ENCODE results near the gene TUBA8. TPM values are rescaled to one million over a fixed set of nuclear protein-coding genes. Genes with fewer than 3 reads are reported as not detected.
"Not testable (repeated sequence)": the region's sequence is repeated elsewhere in the genome, so short reads cannot be mapped to it uniquely, and the experiment has no call there.

The TUBA8 gene
- total and polyA plus RNA-seq, 3 experiments from 2014 or later, result 1.2 to 1.6 TPM; not detected in 1

DNA sequence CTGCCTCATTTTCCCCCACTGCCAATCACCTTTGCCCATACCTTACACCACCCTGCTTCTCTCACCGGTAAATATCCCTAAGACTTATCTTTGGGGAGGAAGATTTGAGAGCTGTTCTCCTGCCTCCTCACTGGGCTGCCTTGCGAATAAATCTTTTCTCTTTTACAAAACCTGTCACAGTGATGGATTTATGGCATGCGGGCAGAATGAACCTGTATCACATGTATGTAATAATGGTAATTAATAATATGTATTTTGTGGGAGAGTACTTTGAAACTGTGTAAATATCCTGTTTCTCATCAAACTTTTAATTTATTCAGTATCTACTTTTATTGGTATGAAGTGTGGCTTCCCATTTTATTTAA is 35.8 kb downstream of the TUBA8 start:
- H3K9me3 ChIP-seq (ENCODE audit: low read length), result no peaks in the 10 kb centered on the region
- Mint-ChIP-seq H3K36me3 (peaks cover 0 to 8% (median under 1%) of the 10 kb centered on the region in 3 donors), H3K9me3 (no peaks in the 10 kb centered on the region), H3K4me1 (peaks cover 27% of the 10 kb centered on the region in 3 donors), H3K27me3 (no peaks in the 10 kb centered on the region), H3K4me3 (peak overlapping the region in 1 of 7 donors; percentile 14), H3K27ac (peak overlapping the region in 4 of 8 donors; percentile 44 to 72 (median 62))
- peaks cover 19% of the 10 kb centered on the region for H3K4me1 ChIP-seq (ENCODE audit: insufficient read depth, low read length)
- no peak for DNase-seq
- CTCF ChIA-PET, result interaction anchor here (1.7 kb wide), 1 partner anchor 70 kb away, joined by 3 read pairs; no protein-coding TSS in a partner anchor
- no peak overlapping the region for H3K27ac ChIP-seq (ENCODE audit: low read depth, low read length)
- no peaks in the 10 kb centered on the region for H3K36me3 ChIP-seq (ENCODE audit: insufficient read depth, low read length)
- no peaks in the 10 kb centered on the region for H3K27me3 ChIP-seq (ENCODE audit: insufficient read depth, low read length, poor library complexity, severe bottlenecking)
- POLR2A ChIA-PET, result no interaction called here
- H3K4me3 ChIP-seq (ENCODE audit: low read length), result no peak overlapping the region

DNA sequence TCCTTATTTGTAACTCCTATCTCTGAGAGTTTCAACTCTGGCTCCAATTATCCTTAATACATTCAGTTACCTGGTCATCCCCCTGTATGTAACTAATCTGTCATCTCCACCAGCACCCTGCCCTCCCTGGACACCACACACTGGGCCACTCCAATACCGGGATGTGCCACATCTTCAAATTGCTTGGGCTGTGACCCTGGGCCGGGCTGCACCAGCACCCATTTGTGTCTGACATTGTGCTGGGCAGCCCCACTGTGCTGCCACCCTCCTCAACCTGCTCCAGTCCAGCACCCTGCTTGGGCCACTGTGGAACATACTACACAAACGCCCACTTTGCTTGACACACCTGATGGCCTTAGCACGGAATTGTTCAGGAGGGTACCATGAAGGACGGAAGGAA is 37.2 kb downstream of the TUBA8 start:
- peak overlapping the region in 3 of 7 donors; percentile 13 to 95 (median 32) for H3K4me3 Mint-ChIP-seq
- peaks cover 0 to 6% (median 0%) of the 10 kb centered on the region in 3 donors for H3K36me3 Mint-ChIP-seq
- H3K4me1 ChIP-seq (ENCODE audit: insufficient read depth, low read length), result peaks cover 30% of the 10 kb centered on the region
- no peaks in the 10 kb centered on the region for H3K9me3 ChIP-seq (ENCODE audit: low read length)
- H3K4me1 Mint-ChIP-seq, result peaks cover 36 to 41% (median 38%) of the 10 kb centered on the region in 3 donors
- H3K27me3 ChIP-seq (ENCODE audit: insufficient read depth, low read length, poor library complexity, severe bottlenecking), result no peaks in the 10 kb centered on the region
- POLR2A ChIA-PET, result no interaction called here
- peak overlapping the region in 4 of 8 donors; percentile 38 to 69 (median 60) for H3K27ac Mint-ChIP-seq
- H3K4me3 ChIP-seq (ENCODE audit: low read length), result no peak overlapping the region
- no peaks in the 10 kb centered on the region for H3K9me3 Mint-ChIP-seq
- DNase-seq, result no peak
- H3K27ac ChIP-seq (ENCODE audit: low read depth, low read length), result no peak overlapping the region
- CTCF ChIA-PET, result no interaction called here
- H3K36me3 ChIP-seq (ENCODE audit: insufficient read depth, low read length), result no peaks in the 10 kb centered on the region
- H3K27me3 Mint-ChIP-seq, result no peaks in the 10 kb centered on the region

DNA sequence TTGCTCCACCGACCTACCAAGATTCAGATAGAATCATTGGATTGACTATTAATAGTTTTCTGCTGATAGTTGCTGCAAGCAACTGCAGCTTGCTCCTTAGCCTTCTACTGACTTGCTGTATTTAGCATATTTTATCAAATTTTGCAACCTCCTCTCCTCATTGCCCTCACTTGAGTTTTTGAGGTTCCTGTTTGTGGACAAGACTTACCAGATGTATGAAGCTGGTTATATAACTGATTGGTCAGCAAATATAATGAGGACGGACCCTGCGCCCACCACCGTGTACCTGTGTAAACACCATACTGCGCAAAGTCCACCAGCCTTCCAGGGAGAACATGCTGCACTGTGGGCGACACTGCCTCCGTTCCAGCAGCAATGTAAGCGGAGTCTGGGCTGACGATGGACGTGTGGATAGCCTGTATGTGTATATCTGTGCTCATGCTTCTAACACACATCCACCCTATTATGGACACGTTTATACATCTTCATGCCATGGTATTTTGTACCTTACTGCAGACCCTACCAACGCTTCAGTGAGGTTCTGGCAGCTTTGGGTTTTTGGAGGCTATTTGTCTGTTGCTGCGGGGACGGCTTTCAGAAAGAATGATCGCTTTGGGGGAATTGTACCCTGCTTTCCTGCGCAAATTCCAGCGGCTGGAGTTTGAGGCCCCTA is 37.8 kb downstream of the TUBA8 start:
- Histone ChIP-seq H3K9me3 (ENCODE audit: low read length) (no peaks in the 10 kb centered on the region), H3K4me3 (ENCODE audit: low read length) (no peak overlapping the region), H3K27me3 (ENCODE audit: insufficient read depth, low read length, poor library complexity, severe bottlenecking) (no peaks in the 10 kb centered on the region), H3K36me3 (ENCODE audit: insufficient read depth, low read length) (no peaks in the 10 kb centered on the region), H3K4me1 (ENCODE audit: insufficient read depth, low read length) (peaks cover 31% of the 10 kb centered on the region), H3K27ac (ENCODE audit: low read depth, low read length) (no peak overlapping the region)
- Mint-ChIP-seq H3K27ac (peak overlapping the region in 6 of 8 donors; percentile 5 to 96 (median 51)), H3K27me3 (no peaks in the 10 kb centered on the region), H3K9me3 (no peaks in the 10 kb centered on the region), H3K4me3 (peak overlapping the region; percentile 35 to 95 (median 91)), H3K4me1 (peaks cover 36 to 42% (median 39%) of the 10 kb centered on the region in 3 donors), H3K36me3 (peaks cover 0 to 6% (median 0%) of the 10 kb centered on the region in 3 donors)
- ChIA-PET POLR2A (no interaction called here), CTCF (no interaction called here)
- DNase-seq, result no peak

DNA sequence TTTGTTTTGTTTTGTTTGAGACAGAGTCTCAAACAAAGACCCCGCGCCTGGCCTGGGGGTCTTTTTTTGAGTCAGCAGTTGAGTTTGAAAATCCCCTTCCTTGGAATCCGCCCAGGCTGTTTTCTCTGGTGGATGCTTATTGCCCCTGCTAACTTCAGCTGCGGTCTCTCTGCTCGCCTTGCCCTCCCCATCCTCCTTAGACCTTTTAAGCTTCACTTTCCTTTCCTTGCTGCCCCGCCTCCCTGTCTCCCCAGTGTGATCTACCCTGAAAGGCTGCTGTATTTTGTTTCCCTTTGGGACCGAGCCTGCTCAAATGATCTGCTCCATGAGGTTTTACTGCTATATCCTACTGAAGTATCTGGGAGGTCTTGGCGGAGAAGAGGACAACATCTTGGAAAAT is 41.9 kb downstream of the TUBA8 start:
- DNase-seq, result peak in 1 of 5 donors; percentile 51
- peak overlapping the region; percentile 56 to 95 (median 74) for H3K4me3 Mint-ChIP-seq
- H3K9me3 Mint-ChIP-seq, result no peaks in the 10 kb centered on the region
- peaks cover 0 to 17% (median 4%) of the 10 kb centered on the region in 3 donors for H3K36me3 Mint-ChIP-seq
- ChIA-PET CTCF (interaction anchor here (1.7 kb wide), 1 partner anchor 75 kb away, joined by 4 read pairs; the partner anchor contains the start of gene PEX26), POLR2A (no interaction called here)
- H3K4me1 Mint-ChIP-seq, result peaks cover 36 to 45% (median 42%) of the 10 kb centered on the region in 3 donors
- Histone ChIP-seq H3K36me3 (ENCODE audit: insufficient read depth, low read length) (no peaks in the 10 kb centered on the region), H3K27me3 (ENCODE audit: insufficient read depth, low read length, poor library complexity, severe bottlenecking) (no peaks in the 10 kb centered on the region), H3K4me1 (ENCODE audit: insufficient read depth, low read length) (peaks cover 31% of the 10 kb centered on the region), H3K27ac (ENCODE audit: low read depth, low read length) (no peak overlapping the region), H3K4me3 (ENCODE audit: low read length) (no peak overlapping the region), H3K9me3 (ENCODE audit: low read length) (no peaks in the 10 kb centered on the region)
- H3K27me3 Mint-ChIP-seq, result no peaks in the 10 kb centered on the region
- peak overlapping the region in 6 of 8 donors; percentile 9 to 92 (median 82) for H3K27ac Mint-ChIP-seq

DNA sequence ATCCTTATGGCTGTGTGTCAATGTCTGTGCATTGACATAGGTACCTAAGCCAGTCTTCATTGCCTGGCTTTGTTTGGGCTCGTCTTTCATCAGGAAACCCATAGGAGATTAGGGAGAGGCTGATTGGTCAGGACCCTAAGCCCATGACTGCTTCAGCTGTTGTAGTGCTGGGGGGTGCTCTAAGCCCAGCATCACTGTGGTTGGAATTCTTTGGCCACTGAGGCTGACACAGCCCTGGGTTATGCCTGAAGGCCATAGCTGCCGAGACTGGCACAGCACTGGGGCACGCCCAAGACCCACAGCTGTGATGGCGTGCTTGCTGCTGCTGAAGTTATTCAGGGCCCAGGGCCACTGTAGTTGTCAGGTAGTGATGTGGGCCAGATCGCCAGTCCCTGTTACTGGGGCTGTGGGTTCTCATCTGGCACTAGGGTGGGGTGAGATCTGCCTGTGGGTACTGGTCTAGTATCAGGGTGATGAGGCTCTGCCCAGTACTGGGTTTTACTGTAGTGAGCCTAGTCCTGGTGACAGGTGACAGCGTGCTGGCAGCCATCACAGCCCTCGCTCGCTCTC is 44.3 kb downstream of the TUBA8 start:
- H3K27ac Mint-ChIP-seq, result peak overlapping the region in 2 of 8 donors; percentile 44 to 81
- Histone ChIP-seq H3K4me1 (ENCODE audit: insufficient read depth, low read length) (peaks cover 21% of the 10 kb centered on the region), H3K36me3 (ENCODE audit: insufficient read depth, low read length) (no peaks in the 10 kb centered on the region), H3K27ac (ENCODE audit: low read depth, low read length) (no peak overlapping the region), H3K4me3 (ENCODE audit: low read length) (no peak overlapping the region), H3K9me3 (ENCODE audit: low read length) (no peaks in the 10 kb centered on the region), H3K27me3 (ENCODE audit: insufficient read depth, low read length, poor library complexity, severe bottlenecking) (no peaks in the 10 kb centered on the region)
- no peak for DNase-seq
- H3K36me3 Mint-ChIP-seq, result peaks cover 0 to 26% (median 6%) of the 10 kb centered on the region in 3 donors
- no peaks in the 10 kb centered on the region for H3K9me3 Mint-ChIP-seq
- H3K27me3 Mint-ChIP-seq, result no peaks in the 10 kb centered on the region
- peaks cover 25 to 32% (median 29%) of the 10 kb centered on the region in 3 donors for H3K4me1 Mint-ChIP-seq
- ChIA-PET CTCF (no interaction called here), POLR2A (no interaction called here)
- H3K4me3 Mint-ChIP-seq, result peak overlapping the region in 1 of 7 donors; percentile 41

DNA sequence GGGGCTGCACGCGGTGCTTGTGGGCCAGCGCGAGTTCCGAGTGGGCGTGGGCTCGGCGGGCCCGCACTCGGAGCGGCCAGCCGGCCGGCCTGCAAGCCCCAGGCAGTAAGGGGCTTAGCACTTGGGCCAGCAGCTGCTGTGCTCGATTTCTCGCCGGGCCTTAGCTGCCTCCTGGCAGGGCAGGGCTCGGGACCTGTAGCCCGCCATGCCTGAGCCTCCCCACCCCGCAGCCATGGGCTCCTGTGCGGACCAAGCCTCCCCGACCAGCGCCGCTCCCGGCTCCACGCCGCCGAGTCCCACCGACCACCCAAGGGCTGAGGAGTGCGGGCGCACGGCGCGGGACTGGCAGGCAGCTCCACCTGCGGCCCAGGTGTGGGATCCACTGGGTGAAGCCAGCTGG is 44.9 kb downstream of the TUBA8 start:
- H3K4me3 ChIP-seq (ENCODE audit: low read length); H3K27ac ChIP-seq (ENCODE audit: low read depth, low read length); H3K36me3 ChIP-seq (ENCODE audit: insufficient read depth, low read length); H3K9me3 ChIP-seq (ENCODE audit: low read length); H3K27me3 Mint-ChIP-seq; H3K9me3 Mint-ChIP-seq; H3K27me3 ChIP-seq (ENCODE audit: insufficient read depth, low read length, poor library complexity, severe bottlenecking); H3K4me3 Mint-ChIP-seq; CTCF ChIA-PET; POLR2A ChIA-PET; H3K27ac Mint-ChIP-seq; DNase-seq: not testable (repeated sequence)
- peaks cover 21% of the 10 kb centered on the region for H3K4me1 ChIP-seq (ENCODE audit: insufficient read depth, low read length)
- H3K4me1 Mint-ChIP-seq, result peaks cover 20 to 26% (median 23%) of the 10 kb centered on the region in 3 donors
- peaks cover 0 to 20% (median 6%) of the 10 kb centered on the region in 3 donors for H3K36me3 Mint-ChIP-seq

DNA sequence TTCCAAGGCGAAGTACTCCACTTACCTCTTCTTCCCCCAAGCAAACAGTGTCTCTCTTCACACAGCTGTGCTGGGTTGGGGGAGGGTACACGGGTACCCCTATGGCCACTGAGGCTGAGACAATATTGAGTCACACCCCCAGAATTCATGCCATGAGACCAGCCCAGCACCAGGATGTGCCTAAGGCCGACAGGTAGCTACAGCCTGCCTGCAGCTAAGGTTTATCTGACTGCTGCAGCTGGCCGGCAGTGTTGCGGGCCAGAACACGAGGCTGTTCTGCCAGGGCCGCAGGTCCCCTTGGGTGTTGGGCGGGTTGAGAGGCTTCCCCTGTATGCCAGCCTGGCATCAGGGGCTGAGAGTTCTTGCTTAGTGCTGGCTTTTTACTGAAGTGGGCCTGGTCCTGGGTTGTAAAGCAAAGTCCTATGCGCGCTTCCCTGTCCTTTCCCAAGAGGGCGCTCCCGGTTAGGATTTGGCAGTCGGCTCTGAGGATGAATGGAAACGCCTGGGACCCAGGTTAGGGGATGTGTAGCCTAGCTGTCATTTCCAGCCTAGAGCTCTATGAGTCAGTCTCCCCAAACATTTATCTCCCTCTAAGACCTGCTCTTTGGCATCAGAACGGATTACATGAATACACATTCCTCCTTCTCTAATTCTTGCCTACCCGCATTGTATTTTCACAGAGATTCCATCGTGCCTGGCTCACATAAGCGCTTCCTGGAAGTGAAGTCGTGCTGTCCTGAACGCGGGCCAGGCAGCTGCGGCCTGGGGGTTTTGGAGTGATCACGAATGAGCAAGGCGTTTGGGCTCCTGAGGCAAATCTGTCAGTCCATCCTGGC is 46.5 kb downstream of the TUBA8 start:
- peaks cover 8 to 14% (median 10%) of the 10 kb centered on the region in 3 donors for H3K4me1 Mint-ChIP-seq
- Histone ChIP-seq H3K36me3 (ENCODE audit: insufficient read depth, low read length) (no peaks in the 10 kb centered on the region), H3K9me3 (ENCODE audit: low read length) (no peaks in the 10 kb centered on the region), H3K4me3 (ENCODE audit: low read length) (no peak overlapping the region), H3K4me1 (ENCODE audit: insufficient read depth, low read length) (peaks cover 9% of the 10 kb centered on the region), H3K27me3 (ENCODE audit: insufficient read depth, low read length, poor library complexity, severe bottlenecking) (no peaks in the 10 kb centered on the region), H3K27ac (ENCODE audit: low read depth, low read length) (no peak overlapping the region)
- no peak overlapping the region for H3K4me3 Mint-ChIP-seq
- H3K27ac Mint-ChIP-seq, result peak overlapping the region in 3 of 8 donors; percentile 11 to 67 (median 54)
- H3K36me3 Mint-ChIP-seq, result peaks cover 0 to 22% (median 6%) of the 10 kb centered on the region in 3 donors
- CTCF ChIA-PET, result interaction anchor here (1.2 kb wide), 1 partner anchor 31 kb away, joined by 3 read pairs; no protein-coding TSS in a partner anchor
- POLR2A ChIA-PET, result no interaction called here
- DNase-seq, result peak in 1 of 5 donors; percentile 17
- H3K27me3 Mint-ChIP-seq, result no peaks in the 10 kb centered on the region
- no peaks in the 10 kb centered on the region for H3K9me3 Mint-ChIP-seq

DNA sequence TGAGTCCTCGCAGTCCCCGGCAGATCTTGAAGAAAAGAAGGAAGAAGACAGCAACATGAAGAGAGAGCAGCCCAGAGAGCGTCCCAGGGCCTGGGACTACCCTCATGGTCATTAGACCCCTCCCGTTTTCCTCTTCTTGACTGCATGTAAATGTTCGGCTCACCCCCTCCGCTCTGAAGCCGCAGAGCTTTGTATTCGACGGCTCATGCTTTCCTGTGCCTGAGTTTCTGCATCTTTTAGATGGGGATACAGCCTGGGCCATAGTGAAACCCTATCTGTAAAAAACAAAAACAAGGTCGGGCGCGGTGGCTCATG is 47.1 kb downstream of the TUBA8 start:
- Mint-ChIP-seq H3K4me3 (no peak overlapping the region), H3K9me3 (no peaks in the 10 kb centered on the region), H3K36me3 (peaks cover 0 to 22% (median 6%) of the 10 kb centered on the region in 3 donors), H3K27me3 (no peaks in the 10 kb centered on the region), H3K27ac (no peak overlapping the region), H3K4me1 (peaks cover 3 to 8% (median 5%) of the 10 kb centered on the region in 3 donors)
- no peak for DNase-seq
- POLR2A ChIA-PET, result no interaction called here
- no peak overlapping the region for H3K4me3 ChIP-seq (ENCODE audit: low read length)
- CTCF ChIA-PET, result no interaction called here
- H3K27me3 ChIP-seq (ENCODE audit: insufficient read depth, low read length, poor library complexity, severe bottlenecking), result no peaks in the 10 kb centered on the region
- H3K27ac ChIP-seq (ENCODE audit: low read depth, low read length), result no peak overlapping the region
- H3K9me3 ChIP-seq (ENCODE audit: low read length), result no peaks in the 10 kb centered on the region
- H3K4me1 ChIP-seq (ENCODE audit: insufficient read depth, low read length), result peaks cover 3% of the 10 kb centered on the region
- no peaks in the 10 kb centered on the region for H3K36me3 ChIP-seq (ENCODE audit: insufficient read depth, low read length)
